Activated naive CD8-positive, alpha-beta T cell treated with anti-CD3 and anti-CD28 coated beads, Interleukin-2, amount 50 U/mL, for 16 hours (primary cell): ENCODE results near the gene INCENP.
"Not testable (repeated sequence)": the region's sequence is repeated elsewhere in the genome, so short reads cannot be mapped to it uniquely, and the experiment has no call there.

Experiments
- DNase-seq: peaks from one replicate; pipeline ENCODE4 v3.0.0-alpha.2; 2020; ENCODE audit warnings: low read depth, low spot score

The INCENP gene

DNA sequence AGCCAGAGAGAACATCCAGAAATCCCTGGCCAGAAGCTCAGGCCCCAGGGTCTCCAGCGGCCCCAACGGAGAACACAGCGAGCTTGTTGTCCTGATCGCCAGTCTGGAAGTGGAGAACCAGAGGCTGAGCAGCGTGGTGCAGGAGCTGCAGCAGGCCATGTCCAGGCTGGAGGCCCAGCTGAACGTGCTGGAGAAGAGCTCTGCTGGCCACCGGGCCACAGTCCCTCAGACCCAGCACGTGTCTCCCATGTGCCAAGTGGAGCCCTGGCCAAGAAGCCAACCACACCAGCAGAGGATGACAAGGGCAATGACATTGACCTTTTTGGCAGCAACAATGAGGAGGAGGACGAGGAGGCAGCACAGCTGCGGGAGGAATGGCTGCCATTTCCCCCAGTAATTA, 45.6 kb downstream of the INCENP start:
- DNase-seq: no peak

DNA sequence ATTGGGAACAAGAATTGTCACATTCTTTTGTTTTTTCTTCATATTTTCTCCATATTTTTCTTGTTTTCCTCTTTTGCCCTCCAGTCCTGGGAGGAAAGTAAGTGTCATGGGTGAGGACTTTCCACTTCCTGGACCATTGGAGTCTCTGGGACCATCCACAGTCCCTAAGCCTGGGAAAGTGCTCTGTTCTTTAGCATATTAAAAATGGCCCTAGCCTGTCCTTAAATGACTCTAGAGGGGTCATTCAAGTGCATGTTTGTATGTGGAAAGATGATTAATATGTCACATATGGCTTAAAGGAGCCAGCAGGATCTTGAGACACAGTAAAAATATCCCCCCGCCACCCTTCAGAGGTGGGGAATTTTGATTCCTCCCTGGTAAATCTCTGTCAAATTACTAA, 46.1 kb downstream of the INCENP start:
- no peak for DNase-seq

- DNase-seq: peak; percentile 39
Measured at GRCh38 chr11:62171261-62171723, 47.5 kb downstream of the INCENP start.

GRCh38 chr11:62172294-62172693, 48.5 kb downstream of the INCENP start:
- no peak for DNase-seq

GRCh38 chr11:62176766-62177165, 53.0 kb downstream of the INCENP start:
- DNase-seq: no peak

DNA sequence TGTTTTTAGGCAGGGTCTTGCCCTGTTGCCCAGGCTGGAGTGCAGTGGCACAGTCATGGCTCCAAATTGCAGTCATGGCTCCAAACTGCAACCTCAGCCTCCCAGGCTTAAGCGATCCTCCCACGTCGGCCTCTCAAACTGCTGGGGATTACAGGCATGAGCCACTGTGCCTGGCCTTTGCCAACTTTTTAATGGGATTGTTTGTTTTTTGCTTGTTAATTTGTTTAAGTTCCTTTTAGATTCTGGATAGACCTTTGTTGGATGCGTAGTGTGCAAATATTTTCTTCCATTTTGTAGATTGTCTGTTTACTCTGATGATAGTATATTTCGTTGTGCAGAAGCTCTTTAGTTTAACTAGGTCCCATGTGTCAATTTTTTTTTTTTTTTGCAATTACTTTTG, 56.2 kb downstream of the INCENP start:
- DNase-seq: no peak

DNA sequence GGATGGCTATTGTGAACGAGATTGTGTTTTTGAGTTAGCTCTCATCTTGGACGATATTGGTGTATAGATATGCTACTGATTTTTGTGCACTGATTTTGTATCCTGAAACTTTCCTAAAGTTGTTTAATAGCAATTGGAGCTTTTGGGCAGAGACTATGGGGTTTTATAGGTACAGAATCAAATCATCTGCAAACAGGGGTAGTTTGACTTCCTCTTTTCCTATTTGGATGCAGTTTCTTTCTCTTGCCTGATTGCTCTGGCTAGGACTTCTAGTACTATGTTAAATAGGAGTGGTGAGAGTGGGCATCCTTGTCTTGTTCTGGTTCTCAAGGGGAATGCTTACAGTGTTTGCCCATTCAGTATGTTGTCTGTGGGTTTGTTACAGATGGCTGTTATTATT, 57.3 kb downstream of the INCENP start:
- no peak for DNase-seq

DNA sequence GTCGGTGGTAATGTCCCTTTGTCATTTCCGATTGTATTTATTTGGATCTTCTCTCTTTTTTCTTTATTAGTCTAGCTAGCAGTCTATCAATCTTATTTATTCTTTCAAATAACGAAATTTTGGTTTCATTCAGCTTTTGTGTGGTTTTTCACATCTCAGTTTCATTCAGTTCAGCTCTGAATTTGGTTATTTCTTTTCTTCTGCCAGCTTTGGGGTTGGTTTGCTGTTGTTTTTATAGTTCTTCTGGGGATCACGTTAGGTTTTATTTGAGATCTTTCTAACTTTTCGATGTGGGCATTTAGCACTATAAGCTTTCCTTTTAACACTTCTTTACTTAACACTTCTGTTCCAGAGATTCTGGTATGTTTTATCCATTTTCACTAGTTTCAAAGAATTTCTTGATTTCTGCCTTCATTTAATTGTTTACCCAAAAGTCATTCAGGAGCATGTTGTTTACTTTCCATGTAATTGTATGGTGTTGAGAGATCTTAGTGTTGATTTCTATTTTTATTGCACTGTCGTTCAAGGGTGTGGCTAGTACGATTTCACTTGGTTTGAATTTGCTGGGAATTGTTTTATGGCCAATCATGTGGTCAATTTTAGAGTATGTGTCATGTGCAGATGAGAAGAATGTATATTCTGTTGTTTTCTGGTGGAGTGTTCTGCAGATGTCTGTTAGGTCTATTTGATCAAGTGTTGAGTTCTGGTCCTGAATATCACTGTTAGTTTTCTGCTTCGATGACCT, 58.5 kb downstream of the INCENP start:
- no peak for DNase-seq

GRCh38 chr11:62186195-62186594, 62.4 kb downstream of the INCENP start:
- DNase-seq: no peak

DNA sequence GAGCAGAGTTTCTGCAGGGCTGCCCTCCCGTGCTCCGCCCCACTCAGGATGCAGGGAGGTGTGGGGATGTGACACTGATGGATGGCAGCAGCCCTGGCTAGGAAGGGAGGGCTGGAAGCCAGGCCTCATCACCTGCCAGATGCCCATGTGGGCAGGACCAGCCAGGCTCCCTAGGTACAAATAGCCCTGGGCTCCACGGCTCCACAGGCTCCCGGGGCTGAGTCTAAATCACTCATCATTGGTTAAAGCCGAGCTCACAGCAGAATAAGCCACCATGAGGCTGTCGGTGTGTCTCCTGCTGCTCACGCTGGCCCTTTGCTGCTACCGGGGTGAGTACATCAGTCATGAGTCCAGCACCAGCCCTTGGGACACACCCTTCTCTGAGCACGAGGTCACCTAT, 66.2 kb downstream of the INCENP start, which contains the start of gene SCGB1D1:
Gene SCGB1D1, plus strand, starts transcription at position 206 of the 400 bp plus-strand sequence. Its CDS starts 69 bp downstream, at position 275.
- DNase-seq: no peak

GRCh38 chr11:62193952-62194351, 70.1 kb downstream of the INCENP start:
- no peak for DNase-seq

DNA sequence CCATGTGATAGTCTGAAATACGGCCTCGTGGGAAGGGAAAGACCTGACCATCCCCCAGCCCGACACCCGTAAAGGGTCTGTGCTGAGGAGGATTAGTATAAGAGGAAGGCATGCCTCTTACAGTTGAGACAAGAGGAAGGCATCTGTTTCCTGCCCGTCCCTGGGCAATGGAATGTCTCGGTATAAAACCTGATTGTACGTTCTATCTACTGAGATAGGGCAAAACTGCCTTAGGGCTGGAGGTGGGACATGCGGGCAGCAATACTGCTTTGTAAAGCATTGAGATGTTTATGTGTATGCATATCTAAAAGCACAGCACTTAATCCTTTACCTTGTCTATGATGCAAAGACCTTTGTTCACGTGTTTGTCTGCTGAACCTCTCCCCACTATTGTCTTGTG, 71.2 kb downstream of the INCENP start:
- DNase-seq: not testable (repeated sequence)

DNA sequence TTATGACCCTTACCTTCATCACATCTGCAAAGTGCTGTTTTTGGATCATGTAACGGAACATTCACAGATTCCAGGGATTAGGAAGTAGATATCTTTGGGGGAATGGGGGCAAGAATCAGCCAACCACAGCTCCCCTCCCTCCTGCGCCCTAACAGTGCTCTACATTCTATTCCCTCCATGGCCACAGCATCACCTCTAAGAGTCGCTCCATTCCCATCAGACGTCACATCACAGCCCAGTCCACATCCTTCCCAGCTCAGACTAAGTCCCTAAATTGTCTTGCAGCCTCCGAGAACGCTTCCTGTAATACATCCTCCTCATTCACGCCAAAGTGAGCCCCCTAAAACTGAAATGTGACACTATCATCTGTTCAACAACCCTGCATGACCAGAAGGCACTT, 72.1 kb downstream of the INCENP start:
- no peak for DNase-seq

- not testable (repeated sequence) for DNase-seq
Measured at GRCh38 chr11:62197400-62197799, 73.6 kb downstream of the INCENP start.

DNA sequence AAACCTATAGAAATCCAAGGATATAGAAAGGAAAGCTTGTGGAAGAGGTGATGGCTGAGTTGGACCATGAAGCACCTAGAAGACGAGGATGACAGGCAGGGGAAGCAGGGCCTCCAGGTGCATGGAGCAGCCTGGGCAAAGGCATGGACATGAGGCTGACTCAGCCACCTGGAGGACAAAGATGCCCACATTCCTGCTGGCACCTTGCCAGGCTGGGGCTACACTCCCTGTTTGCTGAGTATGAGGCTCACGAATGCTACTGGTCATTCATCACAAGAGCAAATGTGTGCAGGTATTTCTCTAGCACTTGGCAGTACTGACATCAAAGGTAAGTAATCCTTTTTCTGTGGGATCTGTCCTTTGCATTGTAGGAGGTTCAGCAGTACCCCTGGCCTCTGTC, 77.6 kb downstream of the INCENP start:
- DNase-seq: no peak
